ENCODE results near the gene KRT86.

KRT86 gene

GRCh38 chr12:52314511-52314910 lies 40.1 kb downstream of the KRT86 start:
- DNase-seq (ENCODE audit: low read depth in 2 of 2) = no peak

GRCh38 chr12:52315721-52316120 lies 41.3 kb downstream of the KRT86 start:
- DNase-seq (ENCODE audit: low read depth in 2 of 2) = peak; percentile 20 to 40

- DNase-seq (ENCODE audit: low read depth in 2 of 2) = no peak
These were observed 41.8 kb downstream of the KRT86 start for GRCh38 chr12:52316290-52316689.

DNA sequence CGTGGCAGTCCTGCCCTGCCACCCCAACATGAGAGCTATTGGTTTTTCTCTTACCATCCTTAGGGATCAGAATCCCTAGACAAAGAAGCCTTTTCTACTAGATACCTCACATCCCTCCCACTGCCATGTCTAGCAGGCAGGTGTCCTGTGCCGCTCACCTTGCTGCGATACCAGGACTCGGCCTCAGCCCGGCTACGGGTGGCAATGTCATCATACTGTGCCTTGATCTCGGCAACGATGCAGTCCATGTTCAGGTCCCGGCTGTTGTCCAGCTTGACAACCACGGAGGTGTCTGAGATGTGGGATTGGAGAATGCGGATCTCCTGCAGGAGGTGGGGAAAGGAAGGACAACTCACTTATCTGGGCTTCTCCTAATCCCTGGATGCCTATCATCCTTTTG lies 42.3 kb downstream of the KRT86 start:
- DNase-seq (ENCODE audit: low read depth in 2 of 2) = no peak

DNA sequence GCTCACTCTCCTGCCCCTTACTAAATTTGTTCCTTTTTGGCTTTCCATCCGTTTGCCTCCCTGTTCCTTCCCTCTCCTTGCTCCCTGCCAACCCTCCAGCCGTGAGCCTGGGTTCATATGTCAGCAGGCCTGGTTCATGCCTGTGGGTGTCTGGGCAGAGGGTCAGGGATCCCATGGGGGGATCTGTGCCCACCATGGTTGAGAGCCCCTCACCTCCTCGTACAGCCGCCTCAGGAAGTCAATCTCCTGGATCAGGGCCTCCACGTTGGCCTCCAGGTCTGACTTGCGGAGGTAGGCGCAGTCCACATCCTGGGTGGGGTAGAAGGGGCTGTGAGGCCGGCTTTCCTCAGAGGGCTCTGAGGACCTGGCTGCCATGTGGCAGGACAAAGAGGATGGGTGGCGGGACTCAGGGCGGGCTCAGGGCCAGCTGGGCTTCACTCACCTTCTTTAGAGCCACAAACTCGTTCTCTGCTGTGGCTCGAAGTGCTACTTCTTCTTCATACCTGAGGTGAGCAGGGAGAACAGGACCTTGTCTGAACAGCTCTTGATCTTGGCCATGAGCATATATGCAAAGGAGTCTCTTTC lies 43.1 kb downstream of the KRT86 start:
- DNase-seq (ENCODE audit: low read depth in 2 of 2) = no peak

GRCh38 chr12:52318241-52318990 lies 44.0 kb downstream of the KRT86 start:
- no peak for DNase-seq (ENCODE audit: low read depth in 2 of 2)

DNA sequence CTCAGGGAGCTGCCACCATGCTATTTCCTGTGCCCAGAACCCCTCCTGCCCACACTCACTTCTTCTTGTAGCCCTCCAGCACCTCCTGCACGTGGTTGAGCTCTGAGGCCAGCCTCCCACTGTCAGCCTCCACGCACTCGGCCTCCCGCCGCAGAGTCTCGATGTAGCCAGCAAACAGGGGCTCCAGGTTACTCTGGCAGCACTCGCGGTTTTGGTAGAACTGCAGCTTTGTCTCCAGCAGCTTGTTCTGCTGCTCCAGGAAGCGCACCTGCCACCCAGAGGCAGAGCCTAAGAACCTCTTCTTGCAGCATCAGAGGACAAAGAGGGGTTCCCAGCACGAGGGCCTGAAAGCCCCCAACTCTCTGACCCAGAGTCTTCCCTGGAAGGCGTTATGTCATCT lies 44.7 kb downstream of the KRT86 start:
- no peak for DNase-seq (ENCODE audit: low read depth in 2 of 2)

DNA sequence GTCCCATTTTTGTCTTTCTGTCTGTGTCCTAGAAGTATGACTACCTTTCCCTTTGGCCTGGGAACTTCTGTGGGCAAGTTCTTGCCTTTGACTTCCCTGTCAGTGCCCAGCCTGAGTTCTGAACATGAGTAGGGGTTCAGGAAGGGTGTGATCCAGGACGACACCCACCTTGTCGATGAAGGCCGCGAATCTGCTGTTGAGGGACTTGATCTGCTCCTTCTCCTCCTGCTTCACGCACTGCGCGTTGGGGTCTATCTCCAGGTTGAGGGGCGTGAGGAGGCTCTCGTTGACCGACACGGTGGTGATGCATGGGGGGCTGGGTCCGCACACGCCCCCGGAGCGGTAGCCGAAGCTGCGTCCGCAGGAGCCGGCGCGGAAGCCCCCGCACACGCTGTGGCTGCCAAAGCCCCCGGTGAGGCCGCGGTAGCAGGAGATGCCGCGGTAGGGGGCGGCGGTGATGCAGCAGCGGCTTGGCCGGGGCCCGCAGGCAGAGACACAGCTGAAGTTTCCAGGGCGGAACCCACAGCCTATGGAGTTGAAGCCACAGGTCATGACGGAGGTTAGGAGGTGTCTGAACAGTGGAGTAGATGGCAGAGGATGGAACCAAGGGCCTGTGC lies 46.4 kb downstream of the KRT86 start, which contains the start of gene KRT83:
Gene KRT83, minus strand, starts transcription at position 615 of the 617 bp plus-strand sequence. Its CDS starts 63 bp downstream, at position 552.
- no peak for DNase-seq (ENCODE audit: low read depth in 2 of 2)

DNA sequence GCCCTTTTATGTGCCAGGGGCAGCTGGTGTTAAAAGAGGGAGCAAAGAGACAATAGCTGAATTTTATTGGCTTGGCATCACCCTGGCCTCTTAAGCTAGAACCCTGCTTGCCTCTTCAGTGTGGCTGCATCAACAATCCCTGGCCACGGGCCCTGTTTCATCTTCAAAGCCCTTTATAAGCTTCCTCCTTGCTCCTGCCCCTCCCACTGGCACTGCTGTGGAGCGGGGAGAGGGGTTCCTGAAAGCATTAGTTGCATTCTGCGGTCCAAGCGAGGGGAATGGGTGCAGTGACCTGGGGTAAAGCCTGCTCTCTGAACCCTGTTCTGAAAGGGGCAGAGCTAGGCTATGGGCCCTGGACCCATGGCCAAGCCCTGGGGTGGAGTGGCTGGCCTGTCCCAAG lies 47.0 kb downstream of the KRT86 start:
- no peak for DNase-seq (ENCODE audit: low read depth in 2 of 2)

GRCh38 chr12:52322069-52322468 lies 47.6 kb downstream of the KRT86 start:
- DNase-seq (ENCODE audit: low read depth in 2 of 2) = no peak

DNA sequence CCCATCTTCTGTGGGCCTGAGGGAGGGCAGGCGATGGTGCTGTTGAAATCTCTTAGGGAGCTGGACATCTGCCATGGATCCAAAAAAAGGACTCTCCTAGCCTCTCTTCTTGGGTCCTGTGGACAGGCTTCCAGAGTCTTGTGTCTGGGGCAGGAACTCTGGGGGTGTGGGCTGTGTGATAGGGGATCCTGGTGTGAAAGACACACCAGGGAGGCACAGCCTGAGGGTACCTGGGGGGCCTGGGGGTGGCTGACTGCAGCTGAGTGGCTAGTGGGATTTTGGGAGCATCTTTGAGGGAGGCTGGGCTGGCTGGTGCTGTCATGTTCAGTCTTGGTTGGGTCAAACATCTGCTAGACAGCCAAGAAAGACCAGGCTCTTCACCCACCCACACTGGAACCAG lies 48.6 kb downstream of the KRT86 start:
- DNase-seq (ENCODE audit: low read depth in 2 of 2) = no peak

DNA sequence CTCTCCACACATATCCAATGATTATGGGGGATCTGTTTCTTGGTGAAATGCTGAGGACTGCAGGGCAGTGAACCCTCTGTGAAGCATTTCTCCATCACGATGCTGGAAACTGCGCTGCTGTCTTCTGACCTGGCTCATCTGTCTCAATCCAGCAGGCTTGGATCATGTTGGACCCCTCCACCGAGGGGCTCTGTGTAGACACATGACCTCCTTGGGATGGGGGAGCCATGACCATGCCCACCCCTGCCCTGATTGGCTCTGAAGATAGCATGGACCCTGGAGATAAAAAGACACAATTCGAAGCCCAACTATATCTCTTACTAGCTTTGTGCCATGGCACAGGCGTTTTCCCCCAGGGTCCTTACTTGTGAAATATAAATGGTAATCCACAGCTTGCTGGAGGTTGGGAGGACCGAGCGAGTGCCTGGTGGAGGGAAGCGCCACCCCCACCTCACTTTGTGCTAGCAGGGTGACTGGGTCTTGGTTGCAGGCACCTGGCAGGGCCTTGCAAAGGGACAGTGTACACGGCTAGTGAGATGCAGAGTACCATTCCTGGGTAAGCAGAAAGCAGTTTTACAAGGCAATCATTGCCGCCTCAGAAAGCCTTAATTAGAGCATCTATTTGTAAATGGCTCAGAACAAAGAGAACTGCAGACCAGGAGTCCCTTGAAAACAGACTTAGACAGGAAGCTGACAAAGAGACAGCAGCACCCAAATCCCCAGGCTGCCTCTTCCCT lies 49.1 kb downstream of the KRT86 start:
- no peak for DNase-seq (ENCODE audit: low read depth in 2 of 2)

DNA sequence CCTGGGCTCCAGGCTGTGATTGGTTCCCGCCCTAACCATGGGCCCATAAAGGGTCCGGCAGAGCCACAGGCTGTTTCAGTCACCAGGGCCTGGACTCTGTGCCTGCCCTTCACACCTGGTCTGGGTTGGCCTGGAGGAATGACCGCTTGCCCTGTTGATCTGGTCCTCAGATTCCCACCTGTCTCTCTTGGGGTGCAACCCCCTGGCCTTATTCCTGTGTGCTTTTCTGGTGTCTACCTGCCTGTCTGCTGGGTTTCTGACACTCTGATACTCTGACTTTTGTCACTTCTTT lies 49.7 kb downstream of the KRT86 start:
- no peak for DNase-seq (ENCODE audit: low read depth in 2 of 2)

DNA sequence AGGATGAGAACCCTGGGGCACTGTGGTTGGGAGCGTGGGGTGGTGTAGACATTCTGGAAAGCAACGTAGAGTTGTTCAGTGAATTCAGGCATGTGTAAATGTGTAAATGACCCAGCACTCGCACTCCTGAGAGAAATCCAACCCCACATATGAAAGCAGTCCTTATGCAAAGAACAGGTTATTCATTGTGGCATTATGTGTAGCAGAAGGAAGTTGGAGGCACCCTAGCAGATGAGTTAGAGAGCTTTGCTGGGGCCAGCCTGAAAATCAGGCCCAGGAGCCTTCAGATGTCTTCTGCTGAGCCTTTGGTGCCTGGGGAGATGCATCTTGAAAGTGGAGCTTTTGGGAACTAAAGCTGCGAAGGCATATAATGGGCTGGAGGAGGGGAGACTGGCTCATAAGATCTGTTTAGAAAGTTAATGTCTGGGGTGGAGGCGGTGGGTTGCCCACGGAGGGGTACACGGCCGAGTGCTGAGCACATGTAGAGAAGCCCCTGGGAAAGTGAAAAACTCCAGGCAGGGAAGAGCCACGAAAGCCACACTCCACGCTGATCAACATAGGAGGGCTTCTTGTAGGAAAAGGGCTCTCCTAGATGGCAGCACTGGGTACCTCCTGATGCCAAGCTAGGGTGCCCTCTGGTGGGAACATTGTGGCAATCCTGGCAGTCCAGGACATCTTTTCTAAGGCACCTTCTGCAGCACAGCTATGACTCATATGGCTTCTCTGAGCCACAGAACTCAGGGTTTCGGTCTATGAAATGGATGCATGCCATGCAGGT lies 52.8 kb downstream of the KRT86 start:
- peak; percentile 58 to 69 for DNase-seq (ENCODE audit: low read depth in 2 of 2)

DNA sequence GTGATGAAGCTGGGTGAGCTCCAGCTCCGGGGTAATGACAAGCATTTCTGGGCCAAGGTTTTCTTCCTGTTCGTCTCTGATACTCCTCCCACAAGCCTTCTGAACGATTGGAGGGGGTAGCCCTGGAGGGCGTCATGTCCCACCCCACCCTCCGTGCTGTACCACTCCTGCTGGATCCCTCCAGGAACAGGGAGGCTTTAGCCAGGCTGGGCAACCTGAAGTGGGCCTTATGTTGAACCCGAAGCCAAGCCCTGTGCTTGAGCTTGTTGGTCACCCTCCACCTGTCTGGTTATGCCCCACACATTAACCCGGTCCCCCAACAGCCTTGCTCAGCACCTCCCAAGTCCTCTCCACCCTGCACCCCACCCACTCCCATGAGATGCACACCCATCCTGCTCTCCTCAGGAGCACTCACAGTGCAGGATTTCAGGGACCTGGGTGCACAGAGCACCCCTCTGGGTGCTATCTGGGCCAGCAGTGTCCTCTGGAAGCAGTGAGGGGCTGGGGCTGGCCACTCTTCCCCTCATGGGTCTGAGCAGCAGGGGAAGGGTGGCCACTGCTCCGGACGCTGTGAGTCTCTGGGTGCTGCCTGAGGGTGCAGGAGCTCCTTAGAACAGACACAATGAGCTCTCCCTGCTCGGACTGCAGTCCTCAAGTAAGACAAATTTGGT lies 53.5 kb downstream of the KRT86 start:
- no peak for DNase-seq (ENCODE audit: low read depth in 2 of 2)

DNA sequence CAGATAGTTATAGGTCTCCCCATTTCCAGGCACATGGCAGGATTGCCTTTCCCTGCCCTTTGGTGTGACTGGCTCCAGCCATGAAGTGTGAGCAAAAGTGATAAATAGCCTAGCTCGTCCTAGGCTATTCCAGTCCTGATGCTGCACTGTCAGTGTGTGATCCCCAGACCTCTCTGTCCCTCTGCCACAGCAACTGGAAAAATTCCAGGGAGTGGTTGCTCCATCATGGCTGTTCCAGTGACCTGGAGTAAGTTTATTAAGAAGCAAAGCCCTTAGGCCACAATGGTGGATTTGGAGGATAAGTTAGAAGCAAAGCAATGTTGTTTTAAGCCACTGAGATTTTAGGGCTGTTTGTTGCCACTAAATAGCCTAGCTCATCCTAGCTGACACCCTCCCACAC lies 56.6 kb downstream of the KRT86 start:
- DNase-seq (ENCODE audit: low read depth in 2 of 2) = no peak

GRCh38 chr12:52331833-52332232 lies 57.4 kb downstream of the KRT86 start:
- DNase-seq (ENCODE audit: low read depth in 2 of 2) = no peak

- DNase-seq (ENCODE audit: low read depth in 2 of 2) = no peak
These were observed 57.9 kb downstream of the KRT86 start for GRCh38 chr12:52332381-52332780.

- DNase-seq (ENCODE audit: low read depth in 2 of 2) = no peak
These were observed 58.9 kb downstream of the KRT86 start for GRCh38 chr12:52333321-52333720.

GRCh38 chr12:52334185-52334584 lies 59.7 kb downstream of the KRT86 start:
- no peak for DNase-seq (ENCODE audit: low read depth in 2 of 2)

DNA sequence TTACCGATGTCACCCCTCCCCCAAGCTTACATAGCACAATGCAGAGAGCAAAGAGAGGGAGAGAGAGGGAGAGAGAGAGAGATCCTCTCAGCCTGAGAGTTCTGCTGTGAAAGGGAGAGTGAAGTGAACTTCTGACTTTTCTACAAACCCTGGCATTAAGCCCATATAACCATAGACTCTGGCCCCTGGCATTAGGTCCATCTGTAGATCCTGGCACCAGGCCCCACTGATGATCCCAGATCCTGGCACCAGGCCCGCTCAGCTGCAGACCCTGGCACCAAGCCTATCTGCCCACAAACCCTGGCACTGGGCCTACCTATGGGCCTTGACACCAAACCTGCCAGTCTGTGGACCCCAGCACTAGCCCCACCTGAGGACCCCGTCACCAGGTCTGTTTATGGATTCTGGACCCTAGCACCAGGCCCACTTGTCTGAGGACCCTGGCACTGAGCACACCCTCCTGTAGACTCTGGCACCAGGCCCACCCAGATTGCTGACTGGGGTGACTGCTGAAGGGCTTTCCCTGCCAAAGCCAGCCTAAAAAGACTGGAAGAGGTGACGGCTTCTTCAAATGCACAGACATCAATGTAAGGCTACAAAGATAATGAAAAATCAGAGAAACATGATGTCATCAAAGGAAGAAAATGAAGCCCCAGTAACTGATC lies 61.3 kb downstream of the KRT86 start:
- DNase-seq (ENCODE audit: low read depth in 2 of 2) = no peak
